Heart right ventricle (tissue), 16 donors: ENCODE measurements around the gene SLC25A13. TPM values are rescaled to one million over a fixed set of nuclear protein-coding genes. Genes with fewer than 3 reads are reported as not detected.
A peak's percentile ranks its signal among the peaks of the same experiment; 100 is the strongest.

ENCODE experiments used
- ATAC-seq, 8 donors: fragments of 200-7000 bp; cut with Tn5 transposase; one replicate each; pipeline ENCODE4 v1.9.1; 2020; ENCODE audit warnings: mild to moderate bottlenecking in 8 of 8, moderate library complexity in 8 of 8, moderate number of reproducible peaks in 1 of 8
- DNase-seq, 2 donors: peaks; one replicate each; pipeline ENCODE4 v3.0.0-alpha.2; 2020
- H3K27ac ChIP-seq, 10 donors: fragments of 200-600 bp; sonication (generic) in 2 of 10; one replicate each; pipeline versions ENCODE4 v1.5.0 to v1.8.0; 2020 to 2022; ENCODE audit warnings: mild to moderate bottlenecking in 3 of 10
- H3K27me3 ChIP-seq, 7 donors: fragments of 200-600 bp; one replicate each; pipeline ENCODE4 v1.8.0; 2021 to 2022; ENCODE audit warnings: mild to moderate bottlenecking in 2 of 7
- H3K36me3 ChIP-seq, 9 donors: fragments of 200-600 bp; sonication (generic) in 1 of 9; one replicate each; pipeline versions ENCODE4 v1.5.0 to v1.8.0; 2020 to 2022; ENCODE audit warnings: mild to moderate bottlenecking in 2 of 9
- H3K4me1 ChIP-seq, 9 donors: fragments of 200-600 bp; sonication (generic) in 1 of 9; one replicate each; pipeline versions ENCODE4 v1.5.0 to v1.8.0; 2020 to 2022; ENCODE audit warnings: mild to moderate bottlenecking in 4 of 9
- H3K4me3 ChIP-seq, 10 donors: fragments of 200-600 bp; sonication (generic) in 2 of 10; one replicate each; pipeline versions ENCODE4 v1.5.0 to v1.8.0; 2020 to 2022; ENCODE audit warnings: mild to moderate bottlenecking in 7 of 10, moderate library complexity in 2 of 10
- H3K9me3 ChIP-seq, 11 donors: fragments of 200-600 bp in 10 of 11; sonication (generic) in 2 of 11; one replicate each; pipeline versions ENCODE4 v1.5.0 to v1.8.0; 2013 to 2022; ENCODE audit warnings: mild to moderate bottlenecking in 2 of 11, control low read depth in 1 of 11, moderate library complexity in 1 of 11
- WGBS, 2 donors: extraction: QIAGEN DNeasy Blood & Tissue Kit; methylation state at CpG; one replicate each; pipeline ENCODE4 v1.1.7; 2013; ENCODE audit warnings: inconsistent platforms in 1 of 2; 5-methylcytosine and 5-hydroxymethylcytosine counted together
- intact Hi-C, 10 donors: fragments of 100-400 bp; cut with DNase I; formaldehyde crosslinking; loops; one replicate each; pipeline versions ENCODE4 v1.11.1 to v1.14.2; 2022
- polyA plus RNA-seq, 2 donors: library from polyadenylated mRNA; stranded (reverse); fragments of 200-250 nt; gene quantifications; one replicate each; pipeline ENCODE4 v1.2.3, GENCODE V29; 2013
- total RNA-seq, 10 donors: library from RNA; stranded (reverse); fragmentation: NEBNext Ultra II Directional in 3 of 10; extraction: Animal tissue kit (Norgen Biotek cat#: 25700) in 3 of 10; gene quantifications; one replicate each; pipeline versions ENCODE4 v1.2.1 to v1.2.4, GENCODE V29; 2021 to 2023
- TF ChIP-seq, protein P1 (sequence below), 9 donors: fragments of 200-600 bp; sonication (generic) in 2 of 9; IDR thresholded peaks; one replicate each; pipeline versions ENCODE4 v1.5.0 to v1.8.0; 2021 to 2022; ENCODE audit warnings: antibody characterized with exemption in 9 of 9, mild to moderate bottlenecking in 5 of 9, moderate library complexity in 1 of 9
- donor health status: Arrhythmogenic right ventricular cardiomyopathy.
- donor health status: ischemic (EF 13 %, LVEDD 7.1; RV severe dilation, severe dysfunction).
- donor health status: healthy with polysubstance abuse.
- donor health status: DM: no; HTN: yes; CAD: no.
- donor health status: DM: no; HTN: no; CAD: no.
- donor health status: ischemic (EF 25% LVEDD 6.9; RV normal size, moderate dysfunction).
- donor health status: ischemic (EF 25% LVEDD 5.7; RV mildly dilated, moderate dysfunction).
- donor health status: healthy.
- donor health status: DM: yes; HTN: yes; CAD: no.
- donor health status: Ischemic cardiomyopathy.
- donor health status: ischemic (EF 35%, LVEDD 5.7; RV mildly dilated, moderate dysfunction).
- donor health status: nonischemic (EF 11% LVEDD 7.7; RV severe dilation, severe dysfunction).
- donor health status: DM: yes; HTN: yes; CAD: no.
- donor health status: PGD.
- donor health status: ischemic (EF 29% LVEDD 5.4; RV normal size, mild dysfunction).
- donor health status: nonischemic (EF 23%, LVEDD 6.1; RV moderate dilation, normal function).

Gene SLC25A13
- total and polyA plus RNA-seq, 12 donors = 5.2 to 15.3 (median 8.7) TPM

DNA sequence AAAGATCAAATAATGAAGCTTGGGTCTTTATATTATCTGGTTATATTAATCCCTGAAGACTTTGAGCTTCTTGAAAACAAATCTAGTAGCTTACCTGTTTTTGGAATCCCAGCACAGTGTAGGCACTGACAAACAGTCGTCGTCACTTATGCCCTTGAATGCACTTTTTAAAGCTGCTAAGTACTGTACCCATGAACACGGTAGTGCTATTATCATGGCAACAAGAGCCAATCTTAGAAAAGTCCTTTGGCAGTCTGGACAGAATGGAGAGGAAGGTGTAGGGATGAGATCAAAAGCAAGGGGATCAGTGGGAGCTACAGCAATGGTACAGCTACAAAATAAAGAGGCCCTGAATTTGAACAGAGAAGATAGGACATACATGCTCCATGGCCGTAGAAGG is 9.4 kb downstream of the SLC25A13 start:
- TF ChIP-seq, protein P1, sequence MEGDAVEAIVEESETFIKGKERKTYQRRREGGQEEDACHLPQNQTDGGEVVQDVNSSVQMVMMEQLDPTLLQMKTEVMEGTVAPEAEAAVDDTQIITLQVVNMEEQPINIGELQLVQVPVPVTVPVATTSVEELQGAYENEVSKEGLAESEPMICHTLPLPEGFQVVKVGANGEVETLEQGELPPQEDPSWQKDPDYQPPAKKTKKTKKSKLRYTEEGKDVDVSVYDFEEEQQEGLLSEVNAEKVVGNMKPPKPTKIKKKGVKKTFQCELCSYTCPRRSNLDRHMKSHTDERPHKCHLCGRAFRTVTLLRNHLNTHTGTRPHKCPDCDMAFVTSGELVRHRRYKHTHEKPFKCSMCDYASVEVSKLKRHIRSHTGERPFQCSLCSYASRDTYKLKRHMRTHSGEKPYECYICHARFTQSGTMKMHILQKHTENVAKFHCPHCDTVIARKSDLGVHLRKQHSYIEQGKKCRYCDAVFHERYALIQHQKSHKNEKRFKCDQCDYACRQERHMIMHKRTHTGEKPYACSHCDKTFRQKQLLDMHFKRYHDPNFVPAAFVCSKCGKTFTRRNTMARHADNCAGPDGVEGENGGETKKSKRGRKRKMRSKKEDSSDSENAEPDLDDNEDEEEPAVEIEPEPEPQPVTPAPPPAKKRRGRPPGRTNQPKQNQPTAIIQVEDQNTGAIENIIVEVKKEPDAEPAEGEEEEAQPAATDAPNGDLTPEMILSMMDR (IDR thresholded peaks at IDR 0.05) = no peak
- Histone ChIP-seq H3K9me3 (no peaks in the 10 kb centered on the region), H3K36me3 (peaks cover 0 to 5% (median 0%) of the 10 kb centered on the region in 9 donors), H3K4me3 (no peak overlapping the region), H3K27me3 (no peaks in the 10 kb centered on the region), H3K4me1 (peaks cover 8 to 75% (median 54%) of the 10 kb centered on the region in 9 donors), H3K27ac (peak overlapping the region in 5 of 10 donors; percentile 1 to 61 (median 51))
- 63 to 76% methylated on average over 4 of the region's 4 CpGs for WGBS, 2 donors
- intact Hi-C loops = loop anchor here in 4 of 10 donors (5.0 to 10.0 kb wide), 3 partner anchors 68 to 88 kb away; no protein-coding TSS in a partner anchor
- DNase-seq (no peak), ATAC-seq (peak in 5 of 8 donors; percentile 11 to 71 (median 51))

DNA sequence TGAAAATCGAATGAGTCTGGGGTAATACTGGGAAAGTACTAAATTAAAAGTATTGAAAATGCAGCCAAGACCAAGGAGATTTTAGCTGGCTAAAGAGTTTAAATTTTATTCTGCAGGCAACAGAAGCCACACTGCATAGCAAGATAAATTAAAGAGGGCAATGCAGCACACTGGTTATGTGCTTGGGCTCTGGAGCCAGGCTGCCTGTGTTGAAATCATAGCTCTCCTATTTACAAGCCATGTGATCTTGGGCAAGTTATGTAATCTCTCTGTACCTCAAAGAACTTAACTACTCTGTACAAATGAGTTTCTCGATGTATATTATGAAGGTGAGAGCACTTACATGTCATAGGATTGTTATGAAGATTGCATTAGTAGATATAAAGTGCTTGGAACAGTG is 9.9 kb downstream of the SLC25A13 start:
- TF ChIP-seq, protein P1 (IDR thresholded peaks at IDR 0.05) = no peak
- Histone ChIP-seq H3K27me3 (no peaks in the 10 kb centered on the region), H3K4me3 (no peak overlapping the region), H3K27ac (peak overlapping the region in 7 of 10 donors; percentile 18 to 61 (median 40)), H3K36me3 (peaks cover 0 to 5% (median 0%) of the 10 kb centered on the region in 9 donors), H3K9me3 (no peaks in the 10 kb centered on the region), H3K4me1 (peaks cover 8 to 74% (median 54%) of the 10 kb centered on the region in 9 donors)
- intact Hi-C loops = loop anchor here in 4 of 10 donors (5.0 to 10.0 kb wide), 3 partner anchors 67 to 87 kb away; no protein-coding TSS in a partner anchor
- ATAC-seq (peak; percentile 84 to 93 (median 89)), DNase-seq (peak in 1 of 2 donors; percentile 20)
- WGBS, 2 donors = 64 to 65% methylated on average over 2 of the region's 2 CpGs

DNA sequence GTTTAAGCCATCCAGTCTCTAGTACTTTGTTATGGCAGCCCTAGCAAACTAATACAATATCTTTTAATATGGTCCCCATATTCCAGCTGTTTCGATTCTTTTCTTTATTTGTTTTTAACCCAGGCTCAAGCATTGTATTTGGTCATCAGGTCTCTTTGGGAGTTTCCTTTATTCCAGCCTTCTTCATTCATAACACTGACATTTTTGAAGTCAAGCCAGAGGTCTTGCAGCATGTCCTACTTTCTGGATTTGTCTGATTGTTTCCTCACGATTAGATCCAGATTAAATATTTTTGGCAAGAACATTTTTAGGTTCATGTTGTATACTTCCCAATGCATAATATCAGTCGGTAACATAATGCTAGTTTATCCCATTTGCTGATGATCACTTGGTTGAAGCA is 11.8 kb downstream of the SLC25A13 start:
- intact Hi-C loops = loop anchor here in 4 of 10 donors (5.0 to 10.0 kb wide), 3 partner anchors 65 to 85 kb away; no protein-coding TSS in a partner anchor

DNA sequence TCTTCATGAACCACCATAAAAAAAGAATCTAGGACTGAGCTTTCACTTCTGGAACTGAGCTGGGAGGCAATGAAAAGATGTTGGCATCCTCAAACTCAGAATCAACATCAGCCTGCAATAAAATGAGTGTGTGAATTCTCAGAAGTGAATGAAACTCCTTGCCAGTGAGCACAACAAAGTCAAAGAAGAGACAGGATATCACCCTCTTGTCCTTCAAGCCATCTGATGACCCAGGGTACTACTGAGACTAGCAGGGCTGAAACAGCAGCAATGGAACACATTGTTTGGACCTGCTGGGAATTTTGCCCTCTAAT is 13.0 kb downstream of the SLC25A13 start:
- peaks cover 8 to 74% (median 58%) of the 10 kb centered on the region in 9 donors for H3K4me1 ChIP-seq
- peak overlapping the region in 1 of 10 donors; percentile 8 for H3K27ac ChIP-seq
- TF ChIP-seq, protein P1 (IDR thresholded peaks at IDR 0.05) = no peak
- DNase-seq (no peak), ATAC-seq (no peak)
- H3K9me3 ChIP-seq = no peaks in the 10 kb centered on the region
- H3K36me3 ChIP-seq = peaks cover 0 to 5% (median 0%) of the 10 kb centered on the region in 9 donors
- intact Hi-C loops = no loop called here
- no peaks in the 10 kb centered on the region for H3K27me3 ChIP-seq
- no peak overlapping the region for H3K4me3 ChIP-seq

More for the DNA sequence above, 11.8 kb downstream of the SLC25A13 start:
- Histone ChIP-seq H3K27me3 (no peaks in the 10 kb centered on the region), H3K4me1 (peaks cover 8 to 80% (median 63%) of the 10 kb centered on the region in 9 donors), H3K9me3 (no peaks in the 10 kb centered on the region), H3K36me3 (peaks cover 0 to 5% (median 0%) of the 10 kb centered on the region in 9 donors), H3K4me3 (no peak overlapping the region), H3K27ac (peak overlapping the region in 6 of 10 donors; percentile 12 to 49 (median 34))
- WGBS, 2 donors = 23 to 35% methylated on average over 3 of the region's 3 CpGs
- TF ChIP-seq, protein P1 (IDR thresholded peaks at IDR 0.05) = no peak
- ATAC-seq (peak in 5 of 8 donors; percentile 42 to 61 (median 59)), DNase-seq (no peak)
